ENCODE results near the gene DNAJC15. TPM values are rescaled to one million over a fixed set of nuclear protein-coding genes. Genes with fewer than 3 reads are reported as not detected.
A peak's percentile ranks its signal among the peaks of the same experiment; 100 is the strongest.

DNAJC15 gene
- total and polyA plus RNA-seq, 2 donors (not counting 3 experiments of a cell fraction or from before 2014, with no cell fraction given) = 21.8 to 40.8 TPM

- dilution Hi-C loops (cut with MboI; ENCODE audit: extremely low pct_ligation_motif_present, low sequenced_read_pairs) = no loop called here
- Histone ChIP-seq H3K9me1 (replicated peaks; ENCODE audit: control insufficient read depth, extremely low read depth, insufficient read depth, low read length) (no peaks in the 10 kb centered on the region), H4K20me1 (replicated peaks; ENCODE audit: control insufficient read depth, extremely low read depth, insufficient read depth, low read length) (no peaks in the 10 kb centered on the region), H2AFZ (ENCODE audit: low read depth, low read length) (peak within 1 kb of the TSS; percentile 98), H3K27ac (ENCODE audit: insufficient read depth, low read depth, low read length) (peak within 1 kb of the TSS; percentile 2), H3K4me3 (replicated peaks in 1 of 3; ENCODE audit: insufficient read depth in 1 of 3, low read depth in 1 of 3, low read length in 3 of 3) (peak within 1 kb of the TSS; percentile 62 to 77 (median 70)), H3K36me3 (ENCODE audit: control insufficient read depth in 2 of 2, extremely low read depth in 1 of 2, insufficient read depth in 2 of 2, low read length in 2 of 2) (no peaks in the 10 kb centered on the region), H3K9ac (replicated peaks; ENCODE audit: extremely low read depth, insufficient read depth, low read length) (peak within 1 kb of the TSS; percentile 73), H3K27me3 (ENCODE audit: control insufficient read depth in 2 of 2, insufficient read depth in 2 of 2, low read length in 2 of 2) (no peaks in the 10 kb centered on the region), H3K4me2 (ENCODE audit: insufficient read depth, low read length) (peak within 1 kb of the TSS; percentile 95), H3K9me3 (replicated peaks; ENCODE audit: control insufficient read depth, insufficient read depth, low read length) (no peaks in the 10 kb centered on the region), H3K4me1 (ENCODE audit: control insufficient read depth, extremely low read depth, insufficient read depth, low read length) (peaks cover 20% of the 10 kb centered on the region), H3K79me2 (ENCODE audit: control insufficient read depth, insufficient read depth, low read length) (no peaks in the 10 kb centered on the region)
- no TSS peak for BruUV-seq (replicated peaks)
- TF ChIP-seq CTCF (IDR thresholded peaks at IDR 0.05; ENCODE audit: extremely low read depth in 1 of 2, insufficient read depth in 1 of 2, low read depth in 1 of 2, low read length in 2 of 2) (no peak), GATA2 (IDR thresholded peaks at IDR 0.05; ENCODE audit: insufficient read depth, insufficient read length, low read depth, low read length) (no peak), EZH2 (IDR thresholded peaks at IDR 0.05; ENCODE audit: borderline replicate concordance, low read depth, low read length, severe bottlenecking) (no peak), MAX (IDR thresholded peaks at IDR 0.05; ENCODE audit: insufficient read depth, insufficient read length) (no peak), FOS (IDR thresholded peaks at IDR 0.05; ENCODE audit: borderline replicate concordance, insufficient read depth, low read length) (no peak)
- intact Hi-C loops (cut with micrococcal nuclease) = loop anchor here (1.0 to 5.0 kb wide), 3 partner anchors 31 to 85 kb away; partner anchors contain the start of gene DNAJC15
- ChIA-PET CTCF (interaction anchor here (0.9 to 4.0 kb wide), 6 partner anchors 13 to 93 kb away, joined by 3 to 21 read pairs (median 4); partner anchors contain the start of gene DNAJC15), POLR2A (interaction anchor here (0.6 to 1.0 kb wide), 2 partner anchors 32 to 887 kb away, joined by 3 to 8 read pairs; partner anchors contain the start of genes CCDC122 and LACC1)
- DNase-seq (ENCODE audit: low read depth, low spot score) = peak; percentile 77
- peak; percentile 62 for FAIRE-seq
These were observed 31.3 kb upstream of the DNAJC15 start, which contains the start of gene EPSTI1 for GRCh38 chr13:42991898-42992763. EPSTI1 (minus strand) TSS chr13:42992241; CDS start chr13:42992165, 76 bp downstream.
